Fibroblast of gingiva (primary cell): ENCODE measurements around the gene MN1.

Source experiments
- DNase-seq: peaks from one replicate; pipeline ENCODE4 v3.0.0-alpha.2; 2011; ENCODE audit warnings: low read depth

MN1 gene

GRCh38 chr22:27732841-27733240, 68.7 kb downstream of the MN1 start:
- no peak for DNase-seq

- no peak for DNase-seq
These were observed 69.2 kb downstream of the MN1 start for GRCh38 chr22:27732391-27732790.

DNA sequence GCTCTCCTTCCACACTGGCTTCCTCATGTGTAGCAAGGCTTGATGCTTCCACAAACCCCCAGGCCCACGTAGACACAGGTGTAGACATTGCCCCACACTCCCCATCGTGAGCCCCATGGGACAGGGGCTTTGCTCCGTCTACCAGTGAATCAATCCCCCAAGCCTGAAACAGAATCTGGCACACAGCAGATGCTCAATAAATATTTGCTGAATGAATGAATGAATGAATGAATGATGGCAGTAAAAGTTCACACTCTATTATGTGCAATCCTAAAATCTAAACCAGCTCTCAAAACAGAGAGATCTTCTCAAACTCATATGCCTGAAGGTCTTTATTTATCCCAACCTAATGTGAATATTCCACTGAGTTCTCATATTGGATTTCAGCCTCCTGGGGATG, 69.9 kb downstream of the MN1 start:
- no peak for DNase-seq

- DNase-seq: no peak
These were observed 70.7 kb downstream of the MN1 start for GRCh38 chr22:27730641-27731433.

- no peak for DNase-seq
These were observed 72.3 kb downstream of the MN1 start for GRCh38 chr22:27729246-27729645.

DNA sequence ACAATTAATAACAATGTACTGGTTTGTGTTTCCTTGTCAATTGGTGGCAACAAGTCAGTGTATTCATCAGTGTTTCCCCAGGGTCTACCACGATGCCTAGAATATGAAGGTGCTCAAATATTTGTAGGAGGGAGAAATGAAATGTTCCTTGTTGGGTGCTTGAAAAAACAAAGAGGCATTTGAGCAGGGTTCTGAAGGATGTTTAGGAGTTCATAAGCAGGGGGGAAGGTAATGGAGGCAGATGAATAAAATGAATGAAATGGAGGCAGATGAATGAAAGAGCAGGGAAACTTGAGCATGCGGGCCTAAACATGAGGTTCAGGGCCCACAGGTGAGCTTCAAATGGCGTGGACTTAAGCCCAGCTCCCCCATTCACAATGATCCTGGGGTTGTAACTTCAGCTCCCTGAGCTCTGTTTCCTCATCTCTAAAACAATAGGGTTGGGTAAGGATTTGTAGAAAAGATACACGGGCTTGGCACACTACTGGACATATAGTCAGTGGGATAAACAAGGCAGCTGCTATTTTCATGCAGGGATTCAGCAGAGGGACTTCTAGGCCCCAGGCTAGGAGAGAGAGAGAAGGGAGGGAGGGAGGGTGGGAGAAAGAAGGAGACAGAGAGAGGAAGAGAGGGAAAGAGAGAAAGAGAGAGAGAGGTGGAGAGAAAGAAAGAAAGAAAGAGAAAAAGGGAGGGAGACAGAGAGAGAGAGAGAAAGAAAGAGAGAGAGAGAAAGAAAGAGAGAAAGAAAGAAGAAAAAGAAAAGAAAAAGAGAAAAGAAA, 73.7 kb downstream of the MN1 start:
- no peak for DNase-seq

DNA sequence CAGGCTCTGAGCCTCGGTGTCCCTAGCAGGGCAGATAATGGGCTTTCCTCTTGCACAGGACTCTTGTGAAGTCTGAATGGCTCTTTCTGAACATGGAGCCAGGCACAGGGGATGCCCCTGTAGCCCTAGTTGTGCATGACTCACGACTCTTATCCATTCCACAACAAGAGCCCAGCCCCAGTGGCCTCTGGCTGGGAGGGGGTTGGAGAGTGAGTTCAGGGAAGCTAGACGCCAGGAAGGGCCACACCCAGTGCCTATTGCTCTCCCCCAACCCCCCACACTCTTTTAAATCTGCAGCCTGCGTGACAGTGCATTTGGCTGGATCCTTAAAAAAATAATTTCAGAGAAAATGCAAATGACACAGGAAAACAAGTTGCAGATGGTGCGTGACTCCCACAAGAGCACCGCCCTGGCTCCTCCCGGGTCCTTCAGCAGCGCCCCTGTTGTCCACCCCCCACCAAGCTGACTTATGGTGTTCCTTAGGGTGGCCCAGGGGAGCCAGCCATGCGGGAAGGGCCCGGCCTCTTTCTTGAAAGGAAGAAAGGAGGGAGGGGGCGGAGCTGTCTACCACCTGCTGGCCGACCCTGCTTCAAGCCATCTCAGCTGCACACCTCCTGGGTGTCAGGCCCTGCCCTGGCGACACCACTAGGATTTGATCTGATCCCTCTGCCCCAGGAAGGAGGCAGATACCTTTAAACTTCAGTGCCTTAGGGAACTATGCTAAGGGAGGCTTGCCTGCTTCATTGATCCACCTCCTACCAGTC, 74.7 kb downstream of the MN1 start:
- peak; percentile 86 for DNase-seq

DNA sequence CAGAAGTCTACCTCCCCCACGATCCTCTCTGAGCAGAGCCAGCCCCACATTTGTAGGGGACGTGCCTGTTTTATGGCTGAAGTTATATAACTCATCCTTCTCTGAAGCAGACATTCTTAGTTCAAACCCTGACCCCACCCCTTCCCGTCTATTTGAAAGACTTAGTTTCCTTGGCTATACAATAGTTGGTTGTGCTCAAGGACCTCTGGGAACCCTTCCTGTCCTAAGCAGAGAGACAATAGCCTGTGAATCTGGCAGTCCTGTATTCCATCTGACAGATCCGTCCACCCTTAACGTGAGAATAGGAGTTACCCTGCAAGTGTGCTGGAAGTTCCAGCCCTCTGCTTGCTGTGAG, 75.2 kb downstream of the MN1 start:
- no peak for DNase-seq

DNA sequence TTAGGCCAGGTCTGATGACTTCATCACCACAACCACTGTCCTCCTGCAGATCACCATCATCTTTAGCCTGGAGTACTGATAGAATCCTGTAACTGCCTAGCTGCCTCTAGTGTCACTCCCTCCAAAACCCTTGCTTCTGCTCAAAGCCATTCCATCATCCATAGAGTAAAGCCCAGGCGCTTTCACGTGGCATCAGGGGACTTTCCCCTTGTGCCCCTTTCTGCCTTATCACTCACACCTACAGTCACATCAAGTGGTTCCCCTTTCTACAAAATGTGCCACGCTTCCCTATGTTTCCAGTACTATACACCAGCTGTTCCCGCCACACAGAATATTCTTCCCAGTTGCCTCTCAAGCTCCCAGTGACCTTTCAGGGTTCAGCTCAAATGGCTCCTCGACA, 75.9 kb downstream of the MN1 start:
- no peak for DNase-seq

GRCh38 chr22:27724709-27725108, 76.8 kb downstream of the MN1 start:
- peak; percentile 66 for DNase-seq

DNA sequence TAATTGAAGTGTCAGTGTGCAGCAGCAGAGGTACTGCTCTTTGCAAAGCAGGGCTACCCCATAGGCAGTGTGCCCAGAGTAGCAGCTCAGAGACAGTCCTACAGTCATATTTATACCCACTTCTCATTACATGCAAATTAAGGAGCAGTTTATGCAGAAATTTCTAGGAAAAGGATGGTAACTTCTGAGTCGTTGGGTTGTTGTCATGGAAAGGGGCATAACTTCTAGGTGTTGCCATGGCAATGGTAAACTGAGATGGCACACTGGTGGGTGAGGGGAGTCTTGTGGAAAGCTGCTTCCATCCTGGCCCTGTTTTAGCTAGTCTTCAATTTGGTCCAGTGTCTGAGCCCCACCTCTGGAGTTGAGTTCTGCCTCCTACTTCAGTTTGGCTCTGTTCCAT, 77.4 kb downstream of the MN1 start:
- DNase-seq: peak; percentile 26

- no peak for DNase-seq
These were observed 77.8 kb downstream of the MN1 start for GRCh38 chr22:27723708-27724107.

DNA sequence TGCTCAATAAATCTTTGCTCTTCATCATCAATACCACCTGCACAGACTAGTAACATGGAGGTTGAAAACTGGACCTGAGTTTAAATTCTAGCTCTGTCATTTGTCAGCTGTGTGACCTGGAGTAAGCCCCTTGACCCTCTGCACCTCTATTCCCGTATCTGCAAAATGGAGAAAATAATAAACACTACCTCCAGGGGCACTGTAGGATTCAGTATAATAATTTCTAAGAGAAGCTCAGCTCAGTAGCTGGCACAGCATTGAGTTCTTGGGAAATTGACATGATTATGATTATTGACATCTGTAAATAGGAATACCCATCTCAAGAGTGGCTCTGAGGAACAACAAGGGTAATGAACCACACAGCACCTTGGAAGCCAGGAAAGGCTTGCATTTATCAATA, 78.4 kb downstream of the MN1 start:
- no peak for DNase-seq

DNA sequence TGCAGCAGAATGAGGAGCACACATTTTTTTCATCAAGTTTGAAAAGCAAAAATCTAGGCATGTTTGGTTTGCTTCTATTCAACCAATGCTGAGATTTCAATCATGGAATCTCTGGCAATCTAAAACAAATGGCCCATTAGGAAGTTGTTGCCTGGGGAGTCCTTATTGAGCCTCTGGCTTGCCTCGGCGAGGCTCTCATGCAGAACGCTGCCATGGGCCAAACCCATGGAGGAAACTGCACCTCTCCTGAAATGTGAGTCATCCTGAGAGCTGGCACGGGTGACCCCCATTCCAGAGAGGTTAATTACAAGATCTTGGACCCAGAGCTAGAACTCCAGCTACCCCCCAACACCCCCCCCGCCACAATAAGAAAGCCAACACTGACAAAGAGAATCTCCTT, 80.7 kb downstream of the MN1 start:
- peak; percentile 23 for DNase-seq

DNA sequence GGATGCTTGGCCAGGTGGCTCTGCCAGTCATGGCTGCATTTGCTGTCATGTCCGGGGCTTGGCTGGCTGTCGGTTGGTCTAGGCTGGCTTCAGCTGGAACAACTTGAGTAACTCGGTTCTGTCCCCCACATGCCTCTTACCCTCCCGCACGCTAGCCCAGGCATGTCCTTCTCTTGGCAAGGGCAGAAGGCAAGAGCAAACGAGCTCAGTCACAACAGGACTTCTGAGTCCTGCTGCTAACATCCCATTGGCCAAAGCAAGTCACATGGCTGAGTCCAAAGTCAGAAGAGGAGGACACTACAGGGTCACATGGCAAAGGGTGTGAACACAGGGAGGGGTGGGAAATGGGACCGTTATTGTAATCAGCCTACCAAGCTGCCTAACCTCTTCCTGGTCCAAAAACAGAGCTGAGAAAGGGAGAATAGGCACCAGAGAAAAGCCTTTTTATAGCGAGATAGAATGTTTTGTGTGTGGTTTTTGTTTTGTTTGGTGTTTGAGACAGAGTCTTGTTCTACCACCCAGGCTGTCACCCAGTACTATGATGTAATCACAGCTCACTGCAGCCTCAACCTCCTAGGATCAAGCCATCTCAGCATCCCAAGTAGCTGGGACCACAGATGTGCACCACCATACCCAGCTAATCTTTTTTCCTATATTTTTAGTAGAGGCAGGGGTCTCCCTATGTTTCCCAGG, 81.9 kb downstream of the MN1 start:
- peak; percentile 61 for DNase-seq

DNA sequence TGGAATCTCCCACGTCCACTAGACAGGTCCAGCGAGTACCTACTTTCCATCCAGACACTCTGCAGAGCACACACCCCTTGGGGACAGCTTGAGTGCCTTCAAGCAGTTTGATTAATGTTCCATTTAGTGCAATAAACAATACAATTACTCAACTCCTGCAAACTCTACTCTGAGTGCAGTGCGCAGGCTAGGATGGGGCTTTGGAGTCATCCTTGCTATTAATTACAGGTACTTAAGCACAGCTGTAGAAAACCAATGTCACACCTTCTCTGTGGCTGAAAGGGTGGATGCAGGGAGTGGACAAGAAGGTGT, 82.6 kb downstream of the MN1 start:
- no peak for DNase-seq

DNA sequence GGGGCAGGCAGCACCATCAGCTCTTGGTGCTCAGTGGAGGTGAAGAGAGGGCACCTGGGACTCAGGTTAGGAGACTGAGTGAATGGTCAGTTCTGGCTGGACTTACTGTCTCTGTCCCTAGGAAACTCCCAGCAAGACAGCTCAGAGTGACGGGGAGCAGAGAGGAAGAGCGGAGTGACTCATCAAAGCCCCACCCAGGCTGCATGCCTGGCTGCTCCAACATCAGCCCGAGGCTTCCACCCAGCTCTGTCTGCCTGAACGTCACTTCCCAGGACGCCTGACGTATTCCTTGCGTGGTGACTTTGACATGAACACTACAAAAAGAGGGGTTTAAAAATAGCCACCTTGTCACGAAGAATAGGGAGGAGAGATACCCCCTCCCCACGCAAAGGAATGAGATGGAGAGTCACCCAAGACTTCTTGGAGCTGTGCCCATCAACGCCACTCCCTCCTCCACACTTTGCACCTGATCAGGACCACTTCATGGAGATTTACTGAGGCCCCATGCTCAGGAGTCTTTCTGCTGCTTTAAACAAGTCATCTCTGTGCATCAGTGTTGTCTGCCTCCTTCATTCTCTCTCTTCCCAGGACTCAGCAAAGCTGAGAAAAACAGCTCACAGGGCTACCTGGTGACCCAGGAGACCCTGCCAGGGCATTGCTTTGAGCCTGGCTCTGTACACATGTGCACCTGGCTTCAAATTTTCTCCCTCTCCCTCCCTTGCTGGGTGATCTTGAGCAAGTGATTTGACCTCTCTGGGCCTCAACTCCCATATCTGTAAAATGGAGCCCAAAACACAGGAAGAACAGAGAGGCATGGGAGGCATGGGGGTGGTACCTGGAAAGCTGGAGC, 83.1 kb downstream of the MN1 start:
- peak; percentile 91 for DNase-seq

DNA sequence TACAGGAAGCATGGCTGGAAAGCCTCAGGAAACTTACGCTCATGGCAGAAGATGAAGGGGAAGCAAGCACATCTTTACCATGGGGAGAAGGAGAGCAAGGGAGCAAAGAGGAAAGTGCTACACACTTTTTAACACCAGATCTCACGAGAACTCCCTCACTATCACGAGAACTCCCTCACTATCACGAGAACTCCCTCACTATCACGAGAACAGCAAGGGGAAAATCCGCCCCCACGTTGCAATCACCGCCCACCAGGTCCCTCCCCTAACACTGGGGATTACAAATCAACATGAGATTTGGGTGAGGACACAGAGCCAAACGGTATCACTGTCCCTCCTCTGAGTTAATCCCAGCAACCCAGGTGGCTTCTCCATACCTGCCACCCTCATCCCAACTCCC, 84.5 kb downstream of the MN1 start:
- no peak for DNase-seq

- no peak for DNase-seq
These were observed 85.5 kb downstream of the MN1 start for GRCh38 chr22:27716074-27716473.

GRCh38 chr22:27715106-27715505, 86.5 kb downstream of the MN1 start:
- DNase-seq: peak; percentile 37

GRCh38 chr22:27714068-27714467, 87.5 kb downstream of the MN1 start:
- no peak for DNase-seq

GRCh38 chr22:27713461-27713860, 88.1 kb downstream of the MN1 start:
- no peak for DNase-seq
